Measurements from ENCODE around the gene LGMN.

- TF ChIP-seq CTCF (IDR thresholded peaks at IDR 0.05; ENCODE audit: borderline replicate concordance, extremely low read depth, low read length, poor library complexity, severe bottlenecking): no peak
- no peak for TF ChIP-seq EZH2 (IDR thresholded peaks at IDR 0.05; ENCODE audit: borderline replicate concordance, low read depth, low read length, severe bottlenecking)
Measured at GRCh38 chr14:92785667-92786426, 37.4 kb upstream of the LGMN start.

All from DND-41 (cell line).